ENCODE measurements around the gene NLRP6. TPM values are rescaled to one million over a fixed set of nuclear protein-coding genes. Genes with fewer than 3 reads are reported as not detected.
A peak's percentile ranks its signal among the peaks of the same experiment; 100 is the strongest.

Gene NLRP6
- total RNA-seq, 1 donor: not detected

DNA sequence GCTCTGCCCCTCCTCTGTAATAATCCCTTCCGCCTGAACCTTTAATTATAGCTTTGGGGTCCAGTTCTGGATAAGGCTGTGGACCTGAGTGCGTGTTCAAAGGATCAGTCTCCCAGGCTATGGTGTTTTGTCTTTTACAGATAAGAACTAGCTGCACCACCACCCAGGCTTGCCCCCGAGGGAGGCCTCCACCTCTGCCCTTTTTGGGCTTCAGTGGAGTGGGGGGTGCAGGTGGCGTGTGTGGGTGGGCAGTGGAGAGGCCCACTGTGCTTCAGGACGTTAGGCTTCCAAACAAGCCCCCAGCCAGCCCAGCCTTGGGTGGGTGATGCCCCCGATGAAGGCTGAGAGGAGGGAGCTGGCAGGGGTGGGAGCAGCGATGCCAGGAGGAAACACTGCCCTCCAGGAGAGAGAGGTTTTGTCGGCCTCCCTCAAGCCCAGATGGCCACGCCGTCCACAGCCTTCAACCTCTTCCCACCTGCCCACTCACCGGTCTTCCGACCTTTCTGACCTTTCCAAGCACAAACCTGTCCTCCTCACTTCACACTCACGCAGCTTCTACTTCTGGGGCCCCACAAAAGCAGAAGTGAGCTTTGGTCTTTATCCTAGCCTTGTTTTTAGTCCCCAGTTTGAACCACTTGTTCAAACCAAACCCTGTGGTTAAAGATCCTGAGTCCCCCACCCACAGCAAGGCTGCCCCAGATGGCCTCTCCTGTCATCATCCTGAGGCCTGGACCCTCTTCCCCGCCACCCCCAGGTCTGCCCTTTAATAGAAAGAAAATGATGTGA is 21.1 kb upstream of the NLRP6 start:
- TF ChIP-seq, protein P1, sequence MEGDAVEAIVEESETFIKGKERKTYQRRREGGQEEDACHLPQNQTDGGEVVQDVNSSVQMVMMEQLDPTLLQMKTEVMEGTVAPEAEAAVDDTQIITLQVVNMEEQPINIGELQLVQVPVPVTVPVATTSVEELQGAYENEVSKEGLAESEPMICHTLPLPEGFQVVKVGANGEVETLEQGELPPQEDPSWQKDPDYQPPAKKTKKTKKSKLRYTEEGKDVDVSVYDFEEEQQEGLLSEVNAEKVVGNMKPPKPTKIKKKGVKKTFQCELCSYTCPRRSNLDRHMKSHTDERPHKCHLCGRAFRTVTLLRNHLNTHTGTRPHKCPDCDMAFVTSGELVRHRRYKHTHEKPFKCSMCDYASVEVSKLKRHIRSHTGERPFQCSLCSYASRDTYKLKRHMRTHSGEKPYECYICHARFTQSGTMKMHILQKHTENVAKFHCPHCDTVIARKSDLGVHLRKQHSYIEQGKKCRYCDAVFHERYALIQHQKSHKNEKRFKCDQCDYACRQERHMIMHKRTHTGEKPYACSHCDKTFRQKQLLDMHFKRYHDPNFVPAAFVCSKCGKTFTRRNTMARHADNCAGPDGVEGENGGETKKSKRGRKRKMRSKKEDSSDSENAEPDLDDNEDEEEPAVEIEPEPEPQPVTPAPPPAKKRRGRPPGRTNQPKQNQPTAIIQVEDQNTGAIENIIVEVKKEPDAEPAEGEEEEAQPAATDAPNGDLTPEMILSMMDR (IDR thresholded peaks at IDR 0.05; ENCODE audit: extremely low read depth, low read depth, low read length): no peak
- H3K4me2 ChIP-seq (ENCODE audit: insufficient read depth, low read length): no peak overlapping the region
- H3K79me2 ChIP-seq (ENCODE audit: insufficient read depth, low read length): no peaks in the 10 kb centered on the region
- H4K20me1 ChIP-seq (ENCODE audit: insufficient read depth, low read length): no peaks in the 10 kb centered on the region
- DNase-seq (ENCODE audit: insufficient read length, low spot score, missing footprints): no peak
- no peak overlapping the region for H3K4me3 ChIP-seq (ENCODE audit: insufficient read depth, low read length)
- H2AFZ ChIP-seq (ENCODE audit: low read length): no peak overlapping the region
- peaks cover 11% of the 10 kb centered on the region for H3K27me3 ChIP-seq (ENCODE audit: insufficient read depth, low read length)
- H3K4me1 ChIP-seq (ENCODE audit: insufficient read depth, low read length): no peaks in the 10 kb centered on the region
- H3K9me3 ChIP-seq (ENCODE audit: low read depth, low read length): no peaks in the 10 kb centered on the region
- peaks cover 13% of the 10 kb centered on the region for H3K36me3 ChIP-seq (ENCODE audit: insufficient read depth, low read length)
- no peak overlapping the region for H3K27ac ChIP-seq (ENCODE audit: low read depth, low read length)

DNA sequence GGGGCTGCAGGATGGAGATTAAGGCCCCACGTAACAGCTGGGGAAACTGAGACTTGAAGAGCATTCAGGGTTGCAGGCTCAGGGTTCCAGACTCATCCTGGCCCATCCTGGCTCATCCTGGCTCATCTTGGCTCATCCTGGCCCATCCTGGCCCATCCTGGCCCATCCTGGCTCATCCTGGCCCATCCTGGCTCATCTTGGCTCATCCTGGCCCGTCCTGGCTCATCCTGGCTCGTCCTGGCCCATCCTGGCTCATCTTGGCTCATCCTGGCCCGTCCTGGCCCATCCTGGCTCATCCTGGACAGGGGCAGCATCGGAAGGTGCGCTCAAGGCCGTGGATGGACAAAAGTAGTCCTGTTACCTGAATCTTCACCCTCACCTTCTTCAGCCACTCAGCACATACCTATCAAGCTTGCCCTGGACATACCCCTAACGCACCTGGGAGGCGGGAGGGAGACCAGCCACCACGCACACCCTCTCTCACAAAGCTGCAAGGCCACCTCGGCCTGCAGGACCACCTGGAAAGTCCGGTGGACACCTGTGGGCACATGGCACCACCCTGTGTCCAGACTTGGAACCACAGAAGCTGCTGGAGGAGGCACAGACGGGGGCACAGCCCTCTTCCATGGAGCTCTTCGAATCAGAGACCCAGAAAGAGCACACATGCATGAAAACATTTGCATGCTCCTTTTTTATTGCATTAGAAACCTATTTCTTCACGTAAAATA is 20.3 kb upstream of the NLRP6 start:
- no peaks in the 10 kb centered on the region for H3K79me2 ChIP-seq (ENCODE audit: insufficient read depth, low read length)
- H4K20me1 ChIP-seq (ENCODE audit: insufficient read depth, low read length): no peaks in the 10 kb centered on the region
- H2AFZ ChIP-seq (ENCODE audit: low read length): no peak overlapping the region
- no peak overlapping the region for H3K27ac ChIP-seq (ENCODE audit: low read depth, low read length)
- H3K36me3 ChIP-seq (ENCODE audit: insufficient read depth, low read length): peaks cover 5% of the 10 kb centered on the region
- TF ChIP-seq, protein P1 (IDR thresholded peaks at IDR 0.05; ENCODE audit: extremely low read depth, low read depth, low read length): peak; percentile 17
- no peaks in the 10 kb centered on the region for H3K9me3 ChIP-seq (ENCODE audit: low read depth, low read length)
- no peak overlapping the region for H3K4me3 ChIP-seq (ENCODE audit: insufficient read depth, low read length)
- H3K4me2 ChIP-seq (ENCODE audit: insufficient read depth, low read length): no peak overlapping the region
- DNase-seq (ENCODE audit: insufficient read length, low spot score, missing footprints): peak; percentile 81
- H3K27me3 ChIP-seq (ENCODE audit: insufficient read depth, low read length): peaks cover 11% of the 10 kb centered on the region
- H3K4me1 ChIP-seq (ENCODE audit: insufficient read depth, low read length): no peaks in the 10 kb centered on the region

DNA sequence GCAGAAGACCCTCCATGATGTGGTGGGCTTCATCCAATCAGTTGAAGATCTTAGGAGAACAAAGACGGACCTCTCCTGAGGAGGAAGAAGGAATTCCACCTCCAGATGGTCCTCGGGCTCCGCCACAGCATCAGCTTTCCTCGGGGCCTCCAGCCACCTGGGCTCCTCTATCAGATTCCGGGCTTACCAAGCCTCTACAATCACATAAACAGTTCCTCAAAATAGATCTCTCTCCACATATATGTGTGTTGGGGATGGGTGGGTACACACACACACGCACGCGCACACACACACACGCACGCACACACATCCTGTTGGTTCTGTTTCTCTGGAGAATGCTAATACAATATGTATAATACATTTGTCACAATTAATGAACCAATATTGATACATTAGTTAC is 18.8 kb upstream of the NLRP6 start:
- Histone ChIP-seq H2AFZ (ENCODE audit: low read length) (no peak overlapping the region), H3K27me3 (ENCODE audit: insufficient read depth, low read length) (peaks cover 11% of the 10 kb centered on the region), H3K4me3 (ENCODE audit: insufficient read depth, low read length) (no peak overlapping the region), H3K9me3 (ENCODE audit: low read depth, low read length) (no peaks in the 10 kb centered on the region), H3K36me3 (ENCODE audit: insufficient read depth, low read length) (no peaks in the 10 kb centered on the region), H3K4me1 (ENCODE audit: insufficient read depth, low read length) (no peaks in the 10 kb centered on the region), H3K27ac (ENCODE audit: low read depth, low read length) (no peak overlapping the region), H3K4me2 (ENCODE audit: insufficient read depth, low read length) (no peak overlapping the region), H3K79me2 (ENCODE audit: insufficient read depth, low read length) (no peaks in the 10 kb centered on the region), H4K20me1 (ENCODE audit: insufficient read depth, low read length) (no peaks in the 10 kb centered on the region)
- TF ChIP-seq, protein P1 (IDR thresholded peaks at IDR 0.05; ENCODE audit: extremely low read depth, low read depth, low read length): no peak
- DNase-seq (ENCODE audit: insufficient read length, low spot score, missing footprints): no peak

DNA sequence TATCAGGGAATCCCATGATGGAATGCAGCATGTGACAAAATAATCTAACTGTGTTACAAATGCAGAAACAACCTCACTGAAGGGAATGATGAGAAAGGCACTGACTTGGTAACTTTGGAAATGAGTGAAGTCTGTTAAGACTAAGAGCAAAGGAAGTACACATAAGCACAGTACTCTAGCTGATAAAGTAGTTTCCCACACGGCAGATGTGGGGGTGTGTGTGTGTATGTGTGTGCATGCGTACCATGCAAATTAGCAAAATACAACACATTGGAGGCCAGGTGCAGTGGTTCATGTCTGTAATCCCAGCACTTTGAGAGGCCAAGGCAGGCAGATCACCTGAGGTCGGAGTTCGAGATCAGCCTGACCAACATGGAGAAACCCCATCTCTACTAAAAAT is 16.6 kb upstream of the NLRP6 start:
- DNase-seq (ENCODE audit: insufficient read length, low spot score, missing footprints): no peak
- Histone ChIP-seq H3K4me1 (ENCODE audit: insufficient read depth, low read length) (no peaks in the 10 kb centered on the region), H3K79me2 (ENCODE audit: insufficient read depth, low read length) (no peaks in the 10 kb centered on the region), H3K27me3 (ENCODE audit: insufficient read depth, low read length) (peaks cover 11% of the 10 kb centered on the region), H3K4me3 (ENCODE audit: insufficient read depth, low read length) (no peak overlapping the region), H3K36me3 (ENCODE audit: insufficient read depth, low read length) (no peaks in the 10 kb centered on the region), H3K4me2 (ENCODE audit: insufficient read depth, low read length) (no peak overlapping the region), H2AFZ (ENCODE audit: low read length) (no peak overlapping the region), H4K20me1 (ENCODE audit: insufficient read depth, low read length) (no peaks in the 10 kb centered on the region), H3K27ac (ENCODE audit: low read depth, low read length) (no peak overlapping the region), H3K9me3 (ENCODE audit: low read depth, low read length) (no peaks in the 10 kb centered on the region)
- TF ChIP-seq, protein P1 (IDR thresholded peaks at IDR 0.05; ENCODE audit: extremely low read depth, low read depth, low read length): no peak
